Putamen (tissue), 1 donor: ENCODE results near the gene SREBF1.
A peak's percentile ranks its signal among the peaks of the same experiment; 100 is the strongest.

Source experiments
- DNase-seq: peaks from one replicate; pipeline ENCODE4 v3.0.0-alpha.2; 2016; ENCODE audit warnings: low spot score

SREBF1 gene

DNA sequence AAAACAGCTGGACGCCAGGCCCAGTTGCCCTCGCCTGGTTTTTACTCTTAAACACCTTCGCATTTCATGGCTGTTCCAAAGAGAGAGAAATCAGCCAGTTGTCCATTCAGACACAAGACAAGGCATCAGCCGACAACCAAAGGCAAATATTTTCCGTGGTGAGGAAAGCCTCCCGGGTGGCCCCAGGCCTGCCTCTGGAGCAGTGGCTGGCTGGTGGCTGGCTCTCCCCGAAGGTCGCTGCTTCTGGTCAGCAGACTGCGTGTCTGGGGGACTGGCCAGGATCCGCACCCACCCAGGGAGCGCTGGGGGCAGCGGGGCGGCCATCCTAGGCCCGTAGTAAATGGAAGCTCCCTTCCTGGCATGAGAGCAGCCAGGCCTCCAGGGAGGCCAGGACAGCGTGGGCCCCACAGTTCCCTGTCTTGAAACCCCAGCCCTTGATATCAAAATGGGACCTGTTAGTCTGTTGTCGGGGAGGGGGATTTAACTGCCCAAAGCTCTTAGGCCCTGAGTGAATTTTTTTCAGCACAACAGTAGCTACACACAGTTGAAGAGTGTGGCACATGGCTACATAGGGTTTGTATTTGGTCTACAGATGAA is 57.7 kb downstream of the SREBF1 start:
- DNase-seq = no peak

DNA sequence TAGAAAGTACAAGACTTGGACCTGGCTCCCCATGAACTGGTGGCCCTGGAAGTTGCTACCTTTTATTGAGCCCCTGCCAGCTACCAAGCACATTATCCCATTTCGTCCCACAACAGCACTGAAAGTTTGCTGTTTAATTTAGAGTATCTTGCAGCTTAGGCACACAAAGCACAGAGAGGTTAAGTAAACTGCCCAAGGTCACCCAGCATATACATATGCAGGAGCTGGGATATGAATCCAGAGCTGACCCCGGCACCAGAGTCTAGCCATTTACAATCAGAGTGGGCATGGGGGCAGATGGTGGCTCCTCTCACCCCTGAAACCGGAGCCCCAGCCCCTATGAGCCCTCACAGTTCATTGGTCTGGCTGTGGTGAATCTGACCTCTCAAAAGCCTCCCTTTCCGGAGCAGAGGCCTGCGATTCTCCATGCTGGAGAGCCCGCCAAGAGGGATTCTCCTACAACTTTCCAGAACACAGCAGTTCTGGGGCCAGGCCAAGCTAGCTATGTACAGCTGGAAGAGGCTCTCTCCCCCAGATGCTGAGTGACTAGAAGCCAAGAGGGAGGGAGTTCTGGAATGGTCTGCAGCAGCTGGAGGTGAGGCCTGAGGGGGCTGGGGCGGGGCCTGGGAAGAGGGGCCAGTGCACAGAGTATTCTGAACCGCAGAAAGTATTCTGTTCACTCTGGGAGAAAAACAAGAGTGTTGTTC is 58.3 kb downstream of the SREBF1 start:
- DNase-seq = peak; percentile 76

DNA sequence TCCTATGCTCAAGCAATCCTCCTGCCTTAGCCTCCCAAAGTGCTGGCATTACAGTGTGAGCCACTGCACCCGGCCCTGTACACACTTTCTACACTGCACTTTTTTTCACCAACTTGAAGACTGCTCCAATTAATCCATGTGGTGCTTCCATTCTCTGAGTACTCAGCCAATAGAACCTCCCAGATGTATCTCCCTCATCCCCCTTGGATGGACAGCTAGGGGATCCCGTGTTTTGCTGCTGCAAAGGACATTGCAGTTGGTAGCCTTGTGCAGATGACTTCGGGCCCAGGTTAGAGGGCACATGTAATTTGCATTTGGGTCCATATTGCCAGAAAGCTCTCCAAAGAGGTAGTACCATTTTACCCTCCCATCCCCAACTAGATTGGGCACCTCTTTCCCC is 59.9 kb downstream of the SREBF1 start:
- DNase-seq = no peak

DNA sequence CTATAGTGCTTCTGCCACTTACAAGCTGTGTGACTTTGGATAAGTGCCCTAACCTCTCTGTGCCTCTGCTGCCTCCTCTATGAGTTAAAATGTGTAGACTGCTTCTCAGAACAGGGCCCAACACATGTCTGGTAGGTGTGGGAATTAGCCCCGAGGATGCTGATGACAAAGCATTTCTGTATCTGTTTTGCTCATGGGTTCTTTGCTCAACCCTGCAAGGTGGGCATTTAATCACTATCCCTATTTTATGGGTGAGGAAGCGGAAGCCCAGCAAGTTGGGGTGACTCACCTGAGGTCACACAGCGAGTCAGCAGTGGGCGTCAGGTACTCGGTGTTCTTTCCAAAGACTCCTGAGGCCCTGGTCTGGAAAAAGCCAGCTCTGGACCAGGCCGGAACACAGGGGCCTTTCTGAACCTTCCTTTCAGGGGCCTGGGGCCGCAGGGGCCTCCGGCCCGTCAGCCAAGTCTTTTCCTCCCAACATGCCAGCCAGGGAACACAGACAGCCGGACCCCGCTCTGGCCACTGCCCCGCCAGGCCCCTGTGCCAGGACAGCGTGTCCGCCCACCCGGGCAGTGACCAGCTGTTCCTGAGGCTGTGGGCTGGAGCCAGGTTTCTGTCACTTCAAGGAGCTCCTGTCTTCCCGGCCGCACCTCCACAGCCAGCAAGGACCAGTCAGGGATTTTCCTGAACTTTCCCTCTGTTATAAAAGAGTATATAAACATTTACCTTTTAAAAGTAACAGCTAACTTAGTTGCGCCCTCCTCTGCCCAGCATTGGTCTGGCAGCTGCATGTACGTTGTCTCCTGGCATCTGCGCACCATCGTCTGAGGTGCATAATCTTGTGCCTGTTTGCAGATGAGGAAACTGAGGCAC is 62.5 kb downstream of the SREBF1 start:
- no peak for DNase-seq

DNA sequence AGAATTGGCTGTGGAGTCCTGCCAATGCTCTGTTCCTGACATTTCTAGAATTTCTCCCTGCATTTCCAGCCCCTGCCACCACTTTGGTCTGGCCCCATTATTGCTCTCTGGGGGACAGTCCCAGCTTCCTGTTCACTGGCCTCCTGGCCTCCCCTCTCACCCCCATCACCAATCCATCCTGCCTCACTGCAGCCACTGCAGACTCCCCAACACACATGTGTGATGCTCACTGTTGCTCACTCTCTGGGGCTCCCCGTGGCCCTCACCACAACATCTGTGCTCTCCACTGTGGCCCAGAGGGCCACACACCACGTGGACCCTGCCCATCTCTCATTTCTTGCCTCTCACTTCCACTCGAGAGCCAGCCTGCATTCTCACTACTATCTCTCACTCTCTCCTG is 64.6 kb downstream of the SREBF1 start:
- no peak for DNase-seq

DNA sequence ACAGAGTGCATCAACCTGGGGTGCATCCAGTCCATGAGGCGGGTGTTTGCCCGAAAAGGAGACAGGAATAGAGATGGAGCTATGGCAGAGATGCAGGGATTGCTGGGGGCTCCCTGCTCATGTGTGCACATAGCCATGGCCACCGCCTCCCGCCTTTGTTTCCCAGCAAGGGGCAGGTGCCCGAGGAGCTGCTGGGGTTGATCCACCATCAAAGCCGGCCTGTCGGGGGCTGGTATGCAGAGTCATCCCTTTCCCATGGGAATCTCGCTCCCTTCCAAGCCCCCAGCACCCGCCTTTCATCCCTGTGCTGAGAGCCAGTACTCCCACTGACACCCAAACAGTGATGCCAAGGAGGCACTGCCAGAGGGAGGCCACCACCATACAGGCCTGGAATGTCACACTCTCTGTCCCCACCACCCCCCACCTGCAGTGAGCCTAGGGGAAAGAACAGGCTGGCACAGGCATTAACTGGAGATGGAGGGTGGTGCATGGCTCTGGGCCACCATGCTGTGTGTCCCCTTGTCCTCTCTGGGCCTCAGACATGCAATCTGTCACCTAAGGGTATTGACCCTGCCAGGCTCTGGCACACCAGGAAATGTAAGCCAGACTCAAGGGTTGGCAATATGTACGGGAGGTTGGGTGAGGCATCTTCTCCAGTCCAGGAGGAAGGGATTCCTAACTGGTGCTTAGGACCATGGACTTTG is 65.1 kb downstream of the SREBF1 start:
- DNase-seq = no peak

DNA sequence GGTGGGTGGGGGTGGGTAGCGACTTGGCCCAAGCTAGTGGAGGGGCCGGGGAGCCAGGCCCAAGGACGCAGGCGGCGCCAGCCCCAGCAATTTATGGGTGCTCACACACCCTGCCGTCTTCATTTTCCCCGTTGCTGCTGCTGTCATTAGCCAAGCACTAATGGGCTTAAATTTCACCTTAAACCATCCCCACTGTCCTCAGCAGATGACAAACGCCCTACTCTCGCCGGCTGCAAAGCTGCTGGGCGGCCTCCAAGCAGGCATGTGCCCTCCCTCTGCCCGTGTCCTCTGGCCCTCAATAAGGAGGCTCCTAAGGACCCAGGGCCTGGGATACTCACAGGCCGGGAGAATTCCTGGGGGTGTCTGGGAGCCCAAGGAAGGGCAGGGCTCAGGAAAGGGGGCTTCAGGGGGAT is 66.1 kb downstream of the SREBF1 start:
- DNase-seq = no peak

DNA sequence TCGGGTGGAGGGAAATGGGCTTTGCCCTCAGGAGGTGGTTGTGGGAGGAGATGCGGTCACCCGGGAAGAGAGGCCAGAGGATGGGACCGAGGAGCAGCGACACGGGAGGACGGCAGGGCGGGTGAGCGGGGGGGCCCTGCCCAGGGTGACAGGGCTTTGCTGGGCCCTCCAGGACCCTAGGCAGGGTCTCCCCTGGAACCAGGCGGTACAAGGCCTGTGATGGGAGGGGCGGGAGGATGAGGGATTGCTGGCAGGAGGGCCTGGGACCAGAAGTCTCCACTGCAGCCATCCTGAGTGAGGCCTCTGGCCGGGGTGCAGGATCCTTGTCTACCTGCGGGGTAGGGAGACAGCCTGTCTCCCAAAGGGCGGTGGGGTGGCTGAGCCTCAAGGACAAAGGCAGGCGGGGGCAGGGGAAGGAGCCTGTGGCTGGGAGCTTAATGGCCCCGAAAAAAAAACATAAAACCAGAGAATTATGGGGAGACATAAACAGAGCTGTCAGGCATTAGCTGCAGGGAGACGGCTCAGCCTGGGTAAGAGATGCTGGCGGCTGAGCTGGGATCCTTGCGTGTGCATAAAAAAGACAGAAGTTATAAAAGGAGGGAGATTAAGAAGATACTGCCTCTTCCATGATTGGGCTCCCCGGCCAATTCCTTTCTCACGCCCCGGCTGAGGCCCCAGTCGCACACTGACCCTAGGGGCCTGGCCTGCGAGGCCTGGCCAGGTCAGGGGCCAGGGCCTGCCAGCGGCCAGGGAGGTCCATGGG is 66.7 kb downstream of the SREBF1 start:
- no peak for DNase-seq

DNA sequence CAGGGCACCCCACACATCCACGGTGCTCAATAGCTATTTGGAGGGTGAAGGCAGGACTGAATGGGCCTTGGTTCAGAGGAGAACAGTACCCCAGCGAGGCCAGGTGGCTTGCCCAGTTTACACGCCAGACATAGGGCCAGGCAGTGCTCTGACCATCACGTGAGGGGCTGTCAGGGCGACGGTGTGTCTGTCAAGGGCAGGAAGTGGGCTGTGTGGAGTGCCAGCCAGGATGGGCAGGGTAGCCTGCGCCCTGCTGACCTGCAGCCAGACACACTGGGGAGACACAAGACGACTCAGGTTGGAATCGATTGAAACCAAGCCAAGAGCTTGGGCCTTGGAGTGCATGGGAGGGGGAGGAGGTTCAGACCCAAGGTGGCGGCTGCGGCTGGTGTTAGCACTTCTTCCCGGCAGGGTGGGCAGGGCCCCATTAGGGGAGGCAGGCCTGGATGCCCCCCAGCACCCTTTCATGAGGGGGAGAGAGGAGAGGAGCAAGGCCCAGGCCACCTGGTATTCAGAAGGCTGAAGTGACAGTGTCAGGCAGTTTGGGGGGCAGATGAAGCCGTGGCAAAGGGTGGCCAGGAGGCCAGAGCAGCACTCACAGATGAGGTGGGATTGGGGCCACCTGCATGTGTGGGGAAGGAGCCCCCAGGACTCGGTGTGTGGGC is 68.2 kb downstream of the SREBF1 start:
- no peak for DNase-seq

DNA sequence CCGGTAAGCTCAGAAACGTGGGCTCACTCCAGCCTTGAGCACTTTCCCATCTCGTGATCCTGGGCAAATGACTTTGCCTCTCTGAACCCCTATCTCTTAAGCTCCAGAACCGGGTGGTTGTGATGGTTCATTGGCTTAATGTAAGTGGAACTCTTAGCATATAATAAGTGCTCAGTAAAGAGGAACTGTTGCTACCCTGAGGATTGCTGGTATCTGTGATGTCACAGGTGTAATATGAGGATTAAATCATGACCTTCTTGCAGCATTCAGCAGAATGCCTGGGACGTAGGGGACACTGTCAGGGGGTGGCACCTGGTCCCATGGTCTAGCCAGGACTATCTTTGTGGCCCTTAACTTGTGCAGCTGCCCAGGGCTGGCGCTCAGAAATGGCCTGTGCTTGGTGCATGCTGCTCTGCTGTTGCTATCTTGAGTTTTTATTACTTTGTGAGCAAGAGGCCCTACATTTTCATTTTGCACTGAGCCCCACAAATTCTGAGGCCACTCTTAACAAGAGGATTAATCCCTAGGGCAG is 68.8 kb downstream of the SREBF1 start:
- no peak for DNase-seq

DNA sequence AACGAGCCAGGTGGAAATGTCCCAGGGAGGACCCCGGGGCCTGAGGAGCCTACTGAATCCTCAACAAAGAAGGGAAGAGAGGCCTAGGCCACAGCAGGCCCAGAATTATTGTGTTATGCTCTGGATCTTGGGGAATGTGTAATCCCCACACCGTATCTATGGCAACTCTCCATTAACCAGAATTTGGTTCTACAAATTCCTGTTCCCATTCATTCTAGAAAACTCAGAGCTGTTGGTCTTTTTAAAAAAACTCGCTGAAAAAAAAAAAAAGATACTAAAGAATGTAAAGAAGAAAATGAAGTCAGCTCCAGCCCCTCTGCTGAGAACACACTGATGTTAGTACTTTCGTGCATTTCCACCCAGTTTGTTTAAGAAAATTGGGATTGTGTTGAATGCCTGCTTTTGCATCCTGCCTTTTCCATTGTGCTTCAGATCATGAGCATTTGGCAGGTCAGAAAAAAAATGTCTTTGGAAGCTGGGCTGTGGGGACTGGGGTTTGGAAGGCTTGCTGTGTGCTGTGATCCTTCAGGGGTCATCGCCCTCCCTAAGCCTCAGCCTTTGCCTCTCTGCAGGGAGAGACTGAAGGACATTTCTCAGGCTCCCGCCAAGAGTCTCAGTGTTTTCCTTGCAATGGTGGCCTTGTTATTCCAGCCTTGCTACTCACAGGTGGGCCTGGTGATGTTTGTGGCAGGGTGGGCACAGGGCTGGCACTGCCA is 69.5 kb downstream of the SREBF1 start:
- DNase-seq = no peak

DNA sequence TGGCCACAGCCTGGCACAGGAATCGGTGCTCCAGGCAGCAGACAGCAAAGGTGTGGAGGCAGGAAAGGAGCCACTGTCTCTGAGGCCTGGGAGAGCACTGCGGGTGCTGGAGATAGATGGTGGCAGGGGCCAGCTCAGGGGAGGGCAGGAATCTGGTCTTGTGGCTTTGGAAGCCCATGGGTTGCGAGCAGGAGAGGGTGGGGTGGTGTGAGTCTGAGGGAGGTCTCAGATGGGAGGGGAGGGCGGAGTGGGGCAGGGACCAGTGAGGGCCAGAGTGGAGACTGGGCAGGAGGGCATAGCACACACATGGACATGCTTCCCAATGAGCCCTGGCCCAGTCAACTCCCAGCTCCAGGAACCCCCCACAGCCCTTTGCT is 70.1 kb downstream of the SREBF1 start:
- no peak for DNase-seq

DNA sequence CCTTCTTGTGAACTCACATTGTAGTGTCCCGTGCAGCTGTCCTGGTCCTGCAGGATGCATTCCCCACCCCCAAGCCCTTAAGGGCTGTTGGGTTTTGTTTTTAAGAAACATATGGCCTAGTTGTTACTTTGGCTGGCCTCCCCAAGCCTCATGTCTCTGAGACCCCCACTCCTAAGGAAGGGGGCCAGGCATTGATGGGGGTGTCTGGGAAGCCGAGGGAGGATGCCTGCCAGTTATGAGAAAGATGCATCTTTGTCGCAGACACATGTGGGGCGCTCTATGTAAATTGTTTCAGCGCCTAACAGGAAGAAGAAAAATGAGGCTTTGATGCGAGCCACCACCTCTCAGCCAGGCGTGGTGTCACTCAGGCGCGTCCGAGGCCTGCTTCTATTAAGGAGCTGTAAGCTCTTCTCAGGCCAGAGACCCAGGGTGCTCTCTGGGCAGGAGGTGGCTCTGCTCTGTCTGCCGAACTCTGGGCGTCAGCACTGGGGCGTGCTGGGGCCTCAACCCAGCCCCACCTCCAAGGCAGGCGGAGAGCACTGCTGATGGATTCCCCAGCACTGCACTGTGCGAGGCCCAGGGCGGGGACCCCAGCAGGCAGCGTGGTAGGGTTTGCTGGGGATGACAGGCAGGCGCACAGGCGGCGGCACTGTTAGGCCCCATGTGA is 70.6 kb downstream of the SREBF1 start:
- no peak for DNase-seq

DNA sequence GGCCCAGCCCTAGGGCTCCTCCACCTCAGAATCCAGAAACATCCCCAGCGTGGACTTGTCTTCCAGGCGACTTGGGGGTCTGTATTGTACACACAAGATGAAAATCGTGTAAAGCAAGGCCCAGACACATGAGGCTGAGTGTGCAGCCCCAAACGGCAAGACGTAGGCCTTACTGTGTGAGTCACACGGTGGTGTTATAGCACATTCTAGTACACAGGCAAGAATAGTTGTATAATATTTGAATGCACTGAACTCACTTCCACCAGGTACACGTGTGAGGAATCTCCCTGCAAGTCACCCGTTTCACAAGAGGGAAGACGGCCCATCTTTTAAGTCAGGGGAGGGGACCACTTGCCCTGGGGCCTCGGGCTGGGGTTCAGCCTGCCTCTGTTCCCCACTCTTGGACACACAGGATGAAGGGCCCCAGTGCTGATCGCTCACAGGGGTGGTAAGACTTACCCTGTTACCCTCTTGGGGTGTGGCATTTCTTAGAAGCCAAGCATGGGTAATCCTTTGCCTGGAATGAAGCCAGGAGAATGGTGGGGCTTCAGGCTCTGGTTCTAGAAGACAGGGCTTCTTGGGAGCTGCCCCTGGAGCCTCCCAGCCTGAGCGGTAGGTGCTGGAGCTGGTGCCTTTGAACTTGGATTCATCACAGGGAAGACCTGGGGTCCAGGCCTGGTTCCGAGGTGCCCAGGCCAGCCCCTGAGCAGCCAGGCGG is 71.3 kb downstream of the SREBF1 start:
- no peak for DNase-seq

DNA sequence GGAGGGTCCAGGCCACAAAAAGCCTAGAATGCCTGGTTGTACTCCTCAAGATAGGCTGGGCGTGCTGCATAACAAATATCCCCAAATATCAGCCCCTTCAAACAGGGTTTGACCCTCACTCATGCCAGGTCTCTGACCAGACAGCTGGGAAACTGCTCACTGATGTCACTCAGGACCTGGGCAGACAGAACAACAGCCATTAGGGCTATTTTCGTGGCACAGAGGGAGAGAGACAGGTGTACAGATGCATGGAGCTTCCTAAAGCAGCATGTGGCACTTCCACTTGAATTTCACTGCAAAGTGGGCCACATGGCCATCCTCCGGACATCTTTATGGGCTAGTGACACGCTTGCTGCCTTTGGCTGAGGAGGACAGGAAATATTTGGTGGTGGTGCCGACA is 73.1 kb downstream of the SREBF1 start:
- no peak for DNase-seq

DNA sequence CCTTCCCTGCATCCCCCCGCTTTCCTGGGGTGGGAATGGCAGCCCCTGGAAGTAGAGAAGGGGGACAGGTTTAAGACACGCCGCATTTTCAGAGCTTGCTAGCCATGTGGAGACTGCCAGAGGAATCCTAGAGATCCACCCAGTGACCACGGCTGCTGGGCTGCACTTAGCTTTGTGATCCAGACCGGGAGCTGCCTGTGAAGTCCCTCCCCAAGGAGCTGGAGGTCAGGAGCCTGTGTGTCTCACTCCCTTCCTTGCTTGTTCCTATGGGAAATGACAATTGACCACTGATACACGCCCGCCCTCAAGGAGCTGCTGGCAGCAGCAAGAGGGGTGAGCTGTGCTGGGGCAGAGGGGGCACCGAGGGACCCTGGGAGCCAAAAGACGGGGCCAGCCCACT is 73.7 kb downstream of the SREBF1 start:
- no peak for DNase-seq

DNA sequence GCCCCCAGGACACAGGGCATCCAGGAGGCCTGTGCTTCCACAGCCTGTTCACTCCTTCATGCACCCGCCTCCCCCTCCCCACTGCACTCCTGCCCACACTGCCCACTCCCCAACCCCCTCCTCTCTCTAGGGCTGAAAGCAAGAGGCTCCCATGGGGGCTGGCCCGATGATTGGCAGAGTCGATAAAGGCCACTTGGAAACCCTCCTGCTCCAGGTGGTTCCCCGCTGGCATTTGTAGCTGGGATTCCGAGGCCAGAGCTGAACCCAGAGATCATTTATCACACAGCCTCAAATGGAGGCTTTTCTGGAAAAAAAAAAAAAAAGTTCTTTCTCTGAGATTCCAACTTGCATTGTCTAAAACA is 74.1 kb downstream of the SREBF1 start:
- no peak for DNase-seq
